AG10803 (cell line): ENCODE measurements around the gene MUSTN1.

Experiments
- DNase-seq: peaks from one replicate; pipeline ENCODE4 v3.0.0; 2010; ENCODE audit warnings: low read depth
- H3K4me3 ChIP-seq: 2 replicates; pipeline ENCODE4 v1.5.1; 2011; ENCODE audit warnings: mild to moderate bottlenecking, low read length, control low read depth
- CTCF ChIP-seq: conservative IDR thresholded peaks from 2 replicates; pipeline ENCODE4 v1.5.1; 2011; ENCODE audit warnings: mild to moderate bottlenecking, low read length, control low read depth, inconsistent platforms

Gene MUSTN1

DNA sequence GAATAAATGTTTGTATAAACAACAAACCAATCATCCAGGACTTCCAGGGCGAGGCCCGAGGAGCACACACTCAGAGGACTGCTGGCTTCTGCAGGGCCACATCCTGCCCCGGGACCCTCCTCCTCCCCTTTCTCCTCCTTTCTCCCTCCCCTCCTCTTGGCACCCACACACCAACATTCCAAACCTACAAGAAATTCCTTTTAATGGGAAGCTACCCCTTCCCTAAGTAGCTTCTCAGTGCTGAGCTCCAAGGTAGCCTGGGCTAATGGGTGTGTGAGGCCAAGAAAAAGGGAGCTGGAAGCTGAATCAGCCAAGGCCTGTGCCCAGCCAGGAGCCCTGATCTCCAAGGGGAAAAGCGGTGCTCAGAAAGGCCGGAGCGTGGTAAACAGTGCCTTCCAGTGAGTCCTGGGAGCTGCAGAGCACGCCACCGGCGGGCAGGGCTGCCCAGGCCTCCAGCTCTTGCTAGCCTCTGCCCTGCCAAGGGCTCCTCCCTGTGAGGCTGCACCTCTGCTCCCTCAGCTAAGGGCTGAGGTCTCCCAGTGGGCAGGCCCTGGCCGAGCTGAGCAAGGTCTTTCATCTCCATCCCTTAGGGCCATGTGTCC is 36.3 kb downstream of the MUSTN1 start:
- peak; percentile 5 for DNase-seq
- no peak for TF ChIP-seq CTCF
- H3K4me3 ChIP-seq: no peak overlapping the region

GRCh38 chr3:52796411-52796810 is 38.4 kb downstream of the MUSTN1 start:
- H3K4me3 ChIP-seq: no peak overlapping the region
- no peak for TF ChIP-seq CTCF
- no peak for DNase-seq

DNA sequence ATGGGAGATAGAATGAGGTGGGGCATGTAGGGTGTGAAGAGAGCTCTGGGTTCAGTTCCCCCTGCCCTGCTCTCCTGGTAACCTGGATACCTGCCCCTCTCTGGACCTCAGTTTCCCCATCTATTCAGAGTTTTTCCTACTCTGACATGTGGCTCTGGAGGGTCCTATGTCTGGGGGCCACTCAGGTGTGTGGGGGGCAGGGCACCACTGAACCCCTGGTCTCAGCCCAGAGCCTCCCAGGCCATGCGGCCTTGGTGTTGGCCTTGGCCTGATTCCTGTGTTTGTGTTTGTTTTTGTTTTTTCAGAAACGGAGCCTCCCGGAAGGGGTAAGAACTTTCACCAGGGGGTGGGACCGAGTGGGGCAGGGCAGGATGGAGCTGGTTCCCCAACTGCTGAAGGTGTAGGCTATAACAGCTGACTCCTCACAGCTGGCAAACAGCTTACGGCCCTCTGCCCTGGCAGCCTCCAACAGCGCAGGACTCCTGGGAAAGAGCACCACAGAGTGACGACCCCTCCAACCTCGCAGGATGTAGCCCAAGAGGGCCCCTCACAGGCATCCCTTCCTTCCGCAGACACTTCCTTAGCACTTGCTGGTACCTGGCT is 39.4 kb downstream of the MUSTN1 start:
- DNase-seq: no peak
- H3K4me3 ChIP-seq: no peak overlapping the region
- TF ChIP-seq CTCF: no peak

- H3K4me3 ChIP-seq: no peak within 1 kb of the TSS
- DNase-seq: no peak
- no peak for TF ChIP-seq CTCF
These were observed 40.2 kb downstream of the MUSTN1 start, which contains the start of gene ITIH3 for GRCh38 chr3:52794612-52795099. ITIH3 (plus strand) TSS chr3:52794796; CDS start chr3:52794804, 8 bp downstream.

DNA sequence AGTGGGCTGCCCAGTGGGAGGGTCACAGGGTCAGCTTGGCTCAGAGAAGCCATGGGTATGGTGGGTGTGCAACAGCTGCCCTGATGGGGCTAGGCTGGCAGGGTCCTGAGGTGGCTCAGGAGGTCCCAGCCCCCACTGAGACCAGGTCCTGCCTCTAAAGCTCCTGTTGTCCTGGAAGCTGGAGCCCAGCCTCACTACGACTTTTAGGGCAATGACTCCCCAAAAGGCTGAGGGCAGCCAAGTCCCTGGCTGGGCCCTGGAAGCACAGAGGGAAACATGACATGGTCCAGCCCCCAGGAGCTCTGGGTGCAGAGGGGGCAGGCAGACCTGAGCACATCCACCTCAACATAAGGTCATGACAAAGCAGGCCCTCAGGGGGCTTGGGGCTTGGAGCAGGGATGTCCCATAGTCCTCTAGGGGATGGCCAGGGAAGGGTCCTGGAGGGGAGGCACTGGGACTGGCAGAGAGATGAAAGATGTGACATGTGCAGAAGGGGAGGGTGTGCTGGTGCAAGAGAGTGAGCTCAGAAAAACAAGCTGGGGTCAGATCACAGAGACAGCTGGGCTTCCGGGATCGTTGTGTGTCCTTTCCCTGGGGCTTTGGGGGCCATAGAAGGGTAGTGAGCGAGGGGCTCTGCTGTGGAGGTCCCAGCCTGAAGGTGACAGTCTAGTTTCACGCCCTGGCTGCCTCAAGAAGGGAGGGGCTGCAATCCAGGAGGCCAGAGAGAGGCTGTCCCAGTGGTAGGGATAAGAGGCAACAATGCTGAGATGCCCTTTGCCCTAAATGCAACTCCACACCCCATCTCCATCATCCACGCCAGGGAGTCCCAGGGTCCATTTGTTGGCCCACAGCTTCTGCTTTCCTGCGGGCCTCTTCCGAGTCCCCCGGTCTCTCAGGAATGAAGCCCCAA is 40.9 kb downstream of the MUSTN1 start:
- H3K4me3 ChIP-seq: no peak overlapping the region
- DNase-seq: no peak
- TF ChIP-seq CTCF: no peak

- no peak overlapping the region for H3K4me3 ChIP-seq
- TF ChIP-seq CTCF: no peak
- peak; percentile 48 for DNase-seq
These were observed 41.7 kb downstream of the MUSTN1 start for GRCh38 chr3:52792961-52793695.
